HG02678 (cell line): ENCODE data around the gene ADAM10.

Experiments
- ATAC-seq: cut with Tn5 transposase; IDR thresholded peaks from one replicate; pipeline ENCODE4 v1.9.1; 2021; ENCODE audit warnings: mild to moderate bottlenecking, moderate library complexity; ENCODE audit not compliant: unreplicated experiment

Gene ADAM10

DNA sequence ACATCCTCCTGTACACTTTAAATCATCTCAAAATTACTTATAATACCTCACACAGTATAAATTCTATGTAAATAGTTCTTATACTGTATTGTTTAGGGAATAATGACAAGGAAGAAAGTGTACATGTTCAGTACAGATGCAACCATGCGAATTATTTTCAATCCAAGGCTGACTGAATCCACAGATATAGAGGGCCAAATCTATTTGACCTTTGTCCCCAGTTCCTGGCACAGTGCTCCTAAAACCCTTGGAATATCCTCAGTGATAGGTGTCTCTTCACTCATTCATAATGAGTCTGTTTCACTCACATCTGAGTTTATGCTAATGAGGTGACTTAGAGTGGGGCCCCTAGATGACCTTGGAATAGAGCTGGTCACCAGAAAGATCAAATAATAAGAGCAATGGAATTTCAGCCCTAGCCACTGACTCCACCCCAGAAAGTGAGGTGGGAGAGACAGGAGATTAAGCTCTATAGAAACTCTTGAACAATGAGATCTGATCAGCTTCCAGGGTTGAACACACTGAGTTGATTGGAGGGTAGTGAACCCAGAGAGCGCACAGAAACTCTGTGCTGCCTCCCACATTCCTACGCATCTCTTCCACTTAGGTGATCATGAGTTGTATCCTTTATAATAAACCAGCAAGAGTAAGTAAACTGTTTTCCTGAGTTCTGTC lies 65.3 kb downstream of the ADAM10 start:
- no peak for ATAC-seq

GRCh38 chr15:58682234-58682633 lies 67.3 kb downstream of the ADAM10 start:
- ATAC-seq = no peak

GRCh38 chr15:58678683-58679082 lies 70.8 kb downstream of the ADAM10 start:
- ATAC-seq = no peak

- no peak for ATAC-seq
Observed at GRCh38 chr15:58677426-58677825, 72.1 kb downstream of the ADAM10 start.

- ATAC-seq = no peak
Observed at GRCh38 chr15:58676766-58677165, 72.7 kb downstream of the ADAM10 start.

GRCh38 chr15:58671186-58671585 lies 78.3 kb downstream of the ADAM10 start:
- no peak for ATAC-seq

DNA sequence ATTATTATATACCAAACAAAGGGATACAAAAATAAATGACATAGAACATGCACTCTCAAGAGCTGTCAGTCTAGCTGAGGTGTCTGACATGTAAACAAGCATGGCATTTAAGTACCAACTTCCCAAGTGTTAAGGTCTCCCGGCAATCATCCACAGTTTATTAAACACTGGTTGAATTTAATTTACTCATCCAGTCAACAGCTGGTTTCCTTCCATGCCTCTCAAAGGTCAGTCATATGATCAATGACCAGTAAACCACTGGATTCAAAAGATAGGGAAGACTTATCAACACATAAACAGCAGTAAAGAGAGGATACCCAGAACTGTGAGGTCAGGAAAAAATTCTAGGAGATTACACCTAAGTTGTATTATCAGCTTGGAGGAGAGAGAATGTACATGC lies 80.4 kb downstream of the ADAM10 start:
- no peak for ATAC-seq

DNA sequence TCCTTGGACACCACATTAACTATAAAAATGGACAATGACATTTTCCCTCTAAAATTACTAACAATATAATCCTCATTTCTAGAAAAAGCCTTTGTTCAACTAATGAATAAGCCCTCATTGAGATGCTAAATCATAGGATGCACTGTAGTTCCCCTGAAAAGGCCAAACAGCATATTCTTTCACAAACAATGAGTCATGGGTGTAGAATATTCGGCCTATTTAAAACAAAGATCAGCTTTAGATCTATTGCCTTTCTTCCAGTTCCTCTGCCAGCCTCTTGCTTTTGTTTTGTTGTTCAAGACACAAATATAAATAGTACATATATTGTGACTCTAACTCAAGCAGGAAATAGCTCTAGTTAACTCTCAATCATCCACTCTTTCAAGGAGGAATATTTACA lies 82.5 kb downstream of the ADAM10 start:
- ATAC-seq = no peak

GRCh38 chr15:58665672-58666071 lies 83.8 kb downstream of the ADAM10 start:
- no peak for ATAC-seq

GRCh38 chr15:58650102-58650501 lies 99.4 kb downstream of the ADAM10 start:
- ATAC-seq = no peak

GRCh38 chr15:58649175-58649574 lies 100.3 kb downstream of the ADAM10 start:
- ATAC-seq = no peak

- no peak for ATAC-seq
Observed at GRCh38 chr15:58643996-58644395, 105.5 kb downstream of the ADAM10 start.

- ATAC-seq = no peak
Observed at GRCh38 chr15:58641660-58642059, 107.8 kb downstream of the ADAM10 start.

DNA sequence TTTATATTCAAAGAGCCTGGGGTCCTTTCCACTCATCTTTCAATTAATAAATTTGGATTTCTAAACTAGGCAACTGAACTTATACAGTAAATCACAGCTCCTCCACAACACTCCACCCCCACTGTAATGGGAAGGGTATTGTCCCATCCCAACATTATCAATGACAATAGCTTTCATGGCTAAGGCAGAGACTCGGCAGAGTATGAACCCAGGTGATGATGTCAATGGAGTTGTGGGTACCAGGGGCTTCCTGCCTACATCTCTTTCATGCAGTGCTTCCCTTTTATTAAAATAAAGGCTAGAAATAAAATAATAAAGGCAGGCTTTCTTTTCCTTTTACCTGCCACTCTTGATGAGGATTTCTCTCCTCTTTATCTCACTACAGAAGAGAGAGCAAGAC lies 109.5 kb downstream of the ADAM10 start:
- ATAC-seq = no peak

DNA sequence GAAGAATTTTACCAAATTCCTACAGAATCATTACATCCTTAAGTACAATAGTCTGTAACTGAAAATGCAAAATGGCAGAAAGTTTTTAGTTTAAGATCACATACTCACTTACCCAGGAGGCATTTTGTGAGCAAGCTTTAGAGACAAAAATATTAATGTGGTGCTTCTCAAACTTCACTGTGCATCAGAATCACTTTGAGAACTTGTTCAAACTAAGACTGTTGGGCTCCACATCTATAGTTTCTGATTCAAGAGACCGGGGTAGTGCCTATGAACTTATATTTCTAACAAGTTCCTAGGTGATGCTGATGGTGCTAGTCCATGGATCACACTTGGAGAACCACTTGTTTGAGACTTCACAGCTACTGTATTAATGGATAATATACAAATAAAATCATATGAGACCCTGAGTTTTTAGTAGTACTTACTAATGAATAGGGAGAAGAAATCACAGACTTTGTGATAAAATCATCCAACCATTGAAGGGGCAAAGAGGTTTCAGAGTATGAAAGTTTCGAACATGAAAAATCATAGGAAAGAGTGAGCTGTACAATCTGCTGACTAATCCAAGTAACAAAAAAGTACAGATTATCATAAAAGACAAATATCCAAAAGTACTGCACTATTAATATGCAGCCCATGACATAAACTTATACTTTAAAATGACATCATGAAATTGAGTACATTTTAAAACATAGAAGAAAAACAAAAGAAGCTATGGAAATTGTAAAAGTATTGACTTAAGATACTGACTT lies 110.3 kb downstream of the ADAM10 start:
- ATAC-seq = no peak

DNA sequence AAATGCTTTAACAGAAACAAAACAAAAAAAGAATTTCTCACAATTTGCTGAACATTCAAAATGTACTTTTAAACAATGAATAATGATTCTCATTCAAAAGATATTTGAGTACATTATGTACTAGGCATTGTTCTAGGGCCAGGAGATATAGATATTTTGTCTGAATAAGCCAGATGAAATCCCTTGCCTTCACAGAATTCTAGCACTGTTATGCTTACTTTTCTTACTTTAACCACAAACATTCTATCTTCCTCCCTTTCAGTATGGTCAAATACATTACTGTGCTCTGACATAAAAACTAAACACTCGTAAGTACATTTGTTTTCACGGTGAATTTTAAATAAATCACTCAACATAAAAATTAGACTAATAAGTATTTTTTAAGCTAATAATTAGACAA lies 116.7 kb downstream of the ADAM10 start:
- ATAC-seq = no peak

- ATAC-seq = no peak
Observed at GRCh38 chr15:58631319-58631718, 118.2 kb downstream of the ADAM10 start.

DNA sequence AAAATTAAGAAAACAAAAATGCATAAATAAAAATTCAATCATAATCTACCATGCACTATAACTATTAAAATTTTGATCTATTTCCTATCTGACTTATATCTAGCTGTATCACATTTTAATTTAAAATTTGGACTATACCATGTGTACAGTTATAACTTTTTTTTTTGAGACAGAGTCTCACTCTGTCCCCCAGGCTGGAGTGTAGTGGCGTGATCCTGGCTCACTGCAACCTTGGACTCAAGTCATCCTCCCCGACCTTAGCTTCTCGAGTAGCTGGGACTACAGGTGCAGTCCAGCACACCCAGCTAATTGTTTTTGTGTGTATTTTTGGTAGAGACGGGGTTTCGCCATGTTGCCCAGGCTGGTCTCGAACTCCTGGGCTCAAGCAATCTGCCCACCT lies 119.9 kb downstream of the ADAM10 start:
- no peak for ATAC-seq

DNA sequence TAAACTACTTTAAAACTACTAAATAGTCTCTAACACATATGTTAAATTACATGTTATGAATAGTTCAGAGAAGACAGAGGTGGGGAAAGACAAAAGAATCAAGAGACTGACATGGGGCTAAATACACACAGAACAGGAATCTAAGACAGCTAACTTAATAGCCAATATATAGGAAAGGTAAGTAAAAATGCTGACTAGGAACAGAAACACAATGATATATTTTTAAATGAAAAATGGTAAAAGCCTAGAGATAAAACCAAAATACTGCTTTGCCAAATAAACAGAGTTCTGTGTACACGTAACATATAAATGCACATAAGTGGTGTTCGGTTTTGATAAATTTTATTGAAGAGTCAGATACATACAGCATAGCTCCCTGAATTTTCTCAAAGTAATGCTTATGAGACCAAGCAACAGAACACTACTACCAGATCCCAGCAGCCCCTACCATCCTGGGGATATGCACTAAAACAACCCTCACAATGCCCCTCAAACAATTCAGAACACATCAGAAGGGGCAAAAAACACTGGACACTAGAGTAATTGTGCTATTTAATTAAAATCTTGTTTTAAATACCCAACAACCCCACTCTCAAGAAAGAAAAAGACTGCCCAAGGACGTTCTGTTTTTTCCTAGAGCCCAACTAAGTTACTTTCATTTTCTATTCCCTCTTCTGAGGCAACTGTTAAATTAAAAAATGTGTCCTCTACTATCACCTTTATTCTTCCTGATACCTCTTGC lies 121.1 kb downstream of the ADAM10 start:
- ATAC-seq = no peak

GRCh38 chr15:58627701-58628100 lies 121.8 kb downstream of the ADAM10 start:
- ATAC-seq = no peak

- no peak for ATAC-seq
Observed at GRCh38 chr15:58627046-58627445, 122.5 kb downstream of the ADAM10 start.

DNA sequence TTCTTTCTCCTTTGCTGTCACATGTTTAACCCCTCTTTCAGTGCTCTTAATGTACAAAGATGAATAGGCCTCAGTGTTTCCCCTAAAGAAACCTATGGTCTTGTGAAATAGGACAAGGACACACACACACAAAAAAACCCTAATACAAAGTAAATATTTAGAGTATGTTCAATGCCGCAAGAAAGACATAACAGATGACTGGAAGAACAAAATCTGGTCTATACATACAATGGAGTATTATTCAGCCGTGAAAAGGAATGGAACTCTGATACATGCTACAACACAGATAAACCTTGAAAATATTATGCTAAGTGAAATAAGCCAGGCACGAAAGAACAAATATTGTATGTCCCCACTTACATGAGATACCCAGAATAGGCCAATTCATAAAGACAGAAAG lies 123.1 kb downstream of the ADAM10 start:
- no peak for ATAC-seq
